CD1c-positive myeloid dendritic cell (primary cell): ENCODE results near the gene CDH15.
"Not testable (repeated sequence)": the region's sequence is repeated elsewhere in the genome, so short reads cannot be mapped to it uniquely, and the experiment has no call there.

Experiments
- DNase-seq: peaks from one replicate; pipeline ENCODE4 v3.0.0-alpha.2; 2016; ENCODE audit errors: extremely low spot score

Gene CDH15

GRCh38 chr16:89187770-89188392, 16.3 kb downstream of the CDH15 start:
- DNase-seq, result no peak

- DNase-seq, result not testable (repeated sequence)
Observed at GRCh38 chr16:89188471-89189357, 17.2 kb downstream of the CDH15 start.

GRCh38 chr16:89189358-89190025, 17.9 kb downstream of the CDH15 start:
- DNase-seq, result no peak

DNA sequence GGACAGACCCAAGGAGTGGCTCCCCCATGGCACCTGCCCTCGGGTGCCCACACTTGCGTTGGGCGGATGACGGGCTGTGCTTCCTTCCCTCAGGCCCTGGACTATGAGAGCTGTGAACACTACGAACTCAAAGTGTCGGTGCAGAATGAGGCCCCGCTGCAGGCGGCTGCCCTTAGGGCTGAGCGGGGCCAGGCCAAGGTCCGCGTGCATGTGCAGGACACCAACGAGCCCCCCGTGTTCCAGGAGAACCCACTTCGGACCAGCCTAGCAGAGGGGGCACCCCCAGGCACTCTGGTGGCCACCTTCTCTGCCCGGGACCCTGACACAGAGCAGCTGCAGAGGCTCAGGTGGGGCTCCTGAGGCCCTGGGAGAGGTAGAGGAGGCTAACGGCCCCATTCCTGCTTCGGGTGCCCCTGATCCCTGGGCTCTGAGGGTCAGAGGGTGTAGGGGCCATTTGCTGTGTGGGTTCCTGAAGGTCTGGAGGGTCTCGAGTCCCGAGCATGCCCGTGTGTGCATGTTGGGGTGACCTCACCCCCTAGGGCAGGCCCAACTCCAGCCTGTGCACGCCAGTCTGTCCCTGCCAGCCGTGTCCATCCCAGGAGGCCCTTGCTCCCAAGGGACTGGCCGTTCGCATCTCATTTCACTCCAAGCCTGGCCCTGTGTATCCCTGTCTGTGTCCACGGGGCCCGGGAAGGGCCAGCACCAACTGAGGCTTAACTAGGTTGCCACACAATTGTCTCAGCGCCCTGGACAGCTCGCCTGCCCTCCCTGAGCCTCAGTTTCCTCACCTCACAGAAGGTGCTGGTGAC, 18.8 kb downstream of the CDH15 start:
- DNase-seq, result no peak

- DNase-seq, result no peak
Observed at GRCh38 chr16:89191033-89191900, 19.7 kb downstream of the CDH15 start.

DNA sequence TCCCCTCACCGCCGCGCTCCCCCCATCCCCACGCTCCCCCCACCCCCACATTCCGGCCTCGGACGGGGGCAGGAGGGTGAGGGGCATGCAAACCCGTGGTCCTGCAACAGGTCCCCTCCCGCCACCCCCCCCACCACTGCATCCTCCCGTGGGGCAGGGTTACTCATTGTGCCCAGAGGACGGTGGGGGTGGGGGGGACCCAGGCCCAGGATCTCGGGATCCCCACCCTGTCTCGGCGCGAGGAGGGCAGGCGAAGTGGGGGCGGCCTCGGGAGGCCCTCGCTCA, 20.3 kb downstream of the CDH15 start:
- no peak for DNase-seq

- peak; percentile 82 for DNase-seq
Observed at GRCh38 chr16:89192186-89192955, 20.8 kb downstream of the CDH15 start.

DNA sequence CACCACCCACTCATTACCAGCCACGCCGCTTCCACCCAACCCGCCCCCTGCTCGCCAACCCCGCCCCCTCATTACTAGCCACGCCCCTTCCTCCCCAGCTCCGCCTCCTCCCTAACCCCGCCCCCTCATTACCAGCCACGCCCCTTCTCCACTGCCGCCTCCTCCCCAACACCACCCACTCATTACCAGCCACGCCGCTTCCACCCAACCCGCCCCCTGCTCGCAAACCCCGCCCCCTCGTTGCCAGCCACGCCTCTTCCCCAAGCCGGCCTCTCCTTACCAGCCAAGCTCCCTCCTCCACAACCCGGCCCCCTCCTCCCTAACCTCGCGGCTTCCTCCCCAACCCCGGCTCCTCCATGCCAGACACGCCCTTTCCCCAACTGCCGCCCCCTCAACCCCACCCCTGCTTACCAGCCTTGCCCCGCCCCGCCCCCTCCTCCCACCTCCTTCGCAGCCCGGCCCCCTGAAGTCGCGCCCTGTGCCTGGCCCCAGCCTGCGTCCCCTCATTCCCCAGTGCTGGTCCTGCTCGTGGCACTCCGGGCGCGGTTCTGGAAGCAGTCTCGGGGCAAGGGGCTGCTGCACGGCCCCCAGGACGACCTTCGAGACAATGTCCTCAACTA, 21.5 kb downstream of the CDH15 start:
- DNase-seq, result peak; percentile 62

GRCh38 chr16:89193576-89194293, 22.2 kb downstream of the CDH15 start:
- no peak for DNase-seq

DNA sequence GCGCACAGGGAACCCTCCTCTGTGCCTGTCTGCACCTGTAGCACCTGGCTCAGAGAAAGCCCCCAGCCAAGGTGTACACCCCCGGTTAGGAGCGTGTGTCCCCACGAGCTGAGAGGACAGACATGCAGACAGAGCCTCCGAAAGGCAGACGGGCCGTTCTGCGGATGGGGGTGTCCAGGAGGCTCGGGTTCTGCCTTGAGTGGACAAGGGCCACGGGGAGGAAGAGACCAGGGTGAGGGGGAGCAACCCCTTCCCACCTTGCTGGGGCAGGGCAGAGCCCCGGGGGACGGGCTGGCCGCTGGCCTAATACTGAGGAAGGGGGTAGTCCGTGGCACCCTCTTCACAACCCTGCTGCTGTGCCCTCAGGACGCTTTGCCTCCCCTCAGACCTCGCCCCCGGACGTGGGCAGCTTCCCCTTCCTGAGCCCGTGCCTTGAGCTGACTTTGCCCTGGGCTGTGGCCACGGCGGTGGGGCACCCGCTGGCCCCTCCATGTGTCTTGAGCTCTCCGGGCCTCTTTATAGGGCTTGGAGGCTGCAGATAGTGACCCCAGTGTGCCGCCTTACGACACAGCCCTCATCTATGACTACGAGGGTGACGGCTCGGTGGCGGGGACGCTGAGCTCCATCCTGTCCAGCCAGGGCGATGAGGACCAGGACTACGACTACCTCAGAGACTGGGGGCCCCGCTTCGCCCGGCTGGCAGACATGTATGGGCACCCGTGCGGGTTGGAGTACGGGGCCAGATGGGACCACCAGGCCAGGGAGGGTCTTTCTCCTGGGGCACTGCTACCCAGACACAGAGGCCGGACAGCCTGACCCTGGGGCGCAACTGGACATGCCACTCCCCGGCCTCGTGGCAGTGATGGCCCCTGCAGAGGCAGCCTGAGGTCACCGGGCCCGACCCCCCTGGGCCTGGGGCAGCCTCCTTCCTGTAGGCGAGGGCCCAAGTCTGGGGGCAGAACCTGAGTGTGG, 23.1 kb downstream of the CDH15 start:
- DNase-seq, result no peak

DNA sequence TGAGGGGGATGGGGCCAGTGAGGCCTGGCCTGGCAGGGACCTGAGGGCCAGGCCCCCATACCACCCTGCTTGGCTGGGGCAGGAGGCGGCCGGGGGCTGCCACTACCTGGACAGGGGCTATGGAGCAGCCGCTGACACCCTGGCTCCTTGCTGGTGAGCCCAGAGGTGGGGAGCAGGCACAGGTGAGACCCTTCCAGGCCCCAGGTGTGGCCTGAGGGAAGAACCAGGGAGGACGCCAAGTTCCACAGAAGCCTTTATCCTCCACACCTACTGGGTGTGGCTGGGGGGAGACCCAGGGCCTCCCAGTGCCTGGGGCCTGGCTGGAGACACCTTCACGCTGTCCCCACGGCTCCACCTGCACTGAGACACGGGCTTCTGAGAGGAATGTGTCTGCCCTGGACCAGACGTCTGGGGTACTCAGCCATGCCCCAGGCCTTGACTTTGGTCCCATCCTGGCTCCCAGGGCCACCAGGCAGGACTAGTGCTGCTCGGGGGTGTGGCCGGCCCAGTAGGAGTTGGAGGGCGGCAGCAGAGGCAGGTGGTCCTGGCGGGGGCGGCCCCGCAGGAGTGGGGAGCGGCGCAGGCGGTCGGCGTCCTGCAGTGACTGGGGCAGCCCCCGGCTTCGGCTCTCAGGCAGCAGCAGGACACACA, 24.1 kb downstream of the CDH15 start:
- no peak for DNase-seq

- no peak for DNase-seq
Observed at GRCh38 chr16:89197033-89197632, 25.6 kb downstream of the CDH15 start.

DNA sequence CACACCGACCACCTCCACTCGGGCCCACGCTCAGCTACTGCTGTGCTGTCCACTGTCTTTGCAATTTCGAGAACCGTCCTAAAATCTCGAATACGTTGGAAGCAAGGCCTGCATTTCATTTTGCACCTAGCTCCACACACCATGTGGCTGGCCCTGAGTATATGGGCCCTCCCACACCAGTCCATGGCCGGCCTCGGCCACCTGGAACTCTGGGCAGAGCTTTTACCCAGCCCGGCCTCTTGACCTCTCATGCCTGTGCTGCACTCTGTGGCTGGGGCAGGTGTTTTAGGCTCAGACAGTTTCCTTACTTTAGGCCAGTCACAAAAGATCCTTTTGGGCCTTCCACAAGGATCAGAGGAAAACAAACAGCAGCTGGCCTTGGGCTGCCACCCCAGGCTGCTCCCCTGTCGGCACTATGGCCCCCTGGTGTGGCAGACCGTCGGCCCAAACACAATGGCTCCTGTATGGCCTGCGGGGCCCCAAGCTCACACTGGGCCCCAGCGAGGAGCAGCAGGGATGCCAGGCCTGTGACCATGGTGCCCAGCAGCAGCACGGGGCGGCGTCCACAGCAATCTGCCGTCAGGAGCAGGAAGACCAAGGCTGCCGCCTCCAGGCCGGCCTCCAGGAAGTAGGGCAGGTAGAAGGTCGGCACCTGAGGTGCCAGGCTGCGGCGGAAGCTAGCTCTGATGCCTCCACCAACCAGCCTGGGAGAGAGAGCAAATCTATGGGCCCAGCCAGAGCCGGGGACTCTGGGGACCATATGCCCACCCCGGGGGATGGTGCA, 26.3 kb downstream of the CDH15 start:
- no peak for DNase-seq

GRCh38 chr16:89198417-89199240, 27.1 kb downstream of the CDH15 start:
- DNase-seq, result no peak
